HG03460 (cell line): ENCODE measurements around the gene FANCC.

Experiments used
- ATAC-seq: cut with Tn5 transposase; IDR thresholded peaks from one replicate; pipeline ENCODE4 v1.9.1; 2021; ENCODE audit not compliant: unreplicated experiment

FANCC gene

DNA sequence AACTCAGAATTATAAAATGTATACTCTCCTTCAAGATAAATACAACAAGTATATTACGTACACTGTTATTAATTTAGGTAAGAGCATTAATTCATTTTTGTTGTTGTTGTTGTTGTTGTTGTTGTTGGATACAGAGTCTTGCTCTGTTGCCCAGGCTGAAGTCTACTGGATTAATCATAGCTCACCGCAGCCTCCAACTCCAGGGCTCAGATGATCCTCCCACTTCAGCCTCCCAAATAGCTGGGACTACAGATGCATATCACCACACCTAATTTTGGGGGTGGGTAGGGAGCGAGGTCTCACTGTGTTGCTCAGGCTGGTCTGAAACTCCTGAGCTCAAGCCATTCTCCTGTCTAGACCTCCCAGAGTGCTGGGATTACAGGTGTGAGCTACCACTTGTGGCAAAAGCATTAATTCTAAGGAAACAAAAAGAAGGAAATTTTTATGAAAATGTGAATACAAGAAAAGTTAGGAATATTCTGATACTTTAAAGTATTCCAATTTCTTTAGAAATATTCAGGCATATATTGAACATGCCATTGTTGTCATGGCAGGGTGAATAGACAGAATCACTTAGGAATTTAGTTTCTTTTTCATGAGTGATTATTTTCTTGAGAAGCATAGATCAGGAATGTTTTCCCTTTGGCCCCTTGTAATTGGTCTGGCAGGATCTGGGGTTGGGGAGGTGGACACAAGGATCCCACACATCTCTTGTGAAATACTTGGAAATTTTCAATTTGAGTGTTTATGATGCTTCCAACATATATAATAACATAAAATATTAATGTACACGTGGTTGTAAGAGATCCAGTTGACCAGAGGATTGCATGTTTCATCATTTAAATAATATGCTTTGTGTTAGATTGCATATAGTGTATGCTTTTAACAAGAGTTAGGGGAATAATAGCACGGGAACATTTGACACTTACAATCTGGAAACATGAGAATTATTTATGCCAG lies 263.6 kb downstream of the FANCC start:
- no peak for ATAC-seq

DNA sequence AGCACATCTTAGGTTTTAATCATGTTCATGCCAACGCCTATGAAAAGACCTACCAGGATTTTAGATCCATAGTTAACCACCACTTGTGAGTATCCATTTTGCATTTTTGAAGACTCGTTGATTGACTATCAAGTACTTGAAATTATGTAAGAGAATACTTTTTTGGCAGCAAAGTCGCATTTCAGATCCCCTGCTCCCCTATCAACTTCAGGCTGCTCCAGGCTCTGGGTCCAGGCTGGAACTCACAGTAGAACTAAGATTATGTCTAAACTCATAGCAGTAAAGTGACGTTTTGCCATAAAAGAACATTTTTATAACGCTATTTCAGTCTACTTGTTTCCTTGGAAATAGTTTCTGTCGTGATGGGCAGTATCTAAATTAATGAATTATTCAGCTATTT lies 267.7 kb downstream of the FANCC start:
- no peak for ATAC-seq
